SK-N-SH (cell line): ENCODE results near the gene WDR27.

Experiments used
- CHD2 ChIP-seq: fragments of 150-350 bp; IDR thresholded peaks from 2 replicates; pipeline ENCODE4 v1.6.1; 2018; ENCODE audit warnings: low read length; ENCODE audit not compliant: partially characterized antibody
- CTCF ChIP-seq: fragments of 200-600 bp; sonication (generic); IDR thresholded peaks from 2 replicates; pipeline ENCODE4 v1.6.1; 2017; ENCODE audit warnings: antibody characterized with exemption, mild to moderate bottlenecking, moderate library complexity
- ELF1 ChIP-seq: IDR thresholded peaks from 2 replicates; pipeline ENCODE4 v1.4.0; 2012
- EZH2phosphoT487 ChIP-seq: fragments of 200-600 bp; sonication (generic); IDR thresholded peaks from 2 replicates; pipeline ENCODE4 v1.6.1; 2017; ENCODE audit warnings: low read depth, mixed run types, mild to moderate bottlenecking, antibody characterized with exemption, moderate library complexity, borderline replicate concordance
- GABPA ChIP-seq: IDR thresholded peaks from 2 replicates; pipeline ENCODE4 v1.4.0; 2012; ENCODE audit warnings: low read depth, mild to moderate bottlenecking
- NRF1 ChIP-seq: IDR thresholded peaks from 2 replicates; pipeline ENCODE4 v1.6.1; 2012; ENCODE audit warnings: low read depth, mild to moderate bottlenecking, low read length
- RAD21 ChIP-seq: IDR thresholded peaks from 2 replicates; pipeline ENCODE4 v1.6.1; 2012; ENCODE audit warnings: mild to moderate bottlenecking, low read length
- RCOR1 ChIP-seq: fragments of 150-350 bp; IDR thresholded peaks from 2 replicates; pipeline ENCODE4 v1.6.1; 2017; ENCODE audit warnings: antibody characterized with exemption, low read length
- REST ChIP-seq: IDR thresholded peaks from 2 replicates; pipeline ENCODE4 v1.6.1; 2012; ENCODE audit warnings: mild to moderate bottlenecking, low read depth, low read length, moderate library complexity
- RFX5 ChIP-seq: IDR thresholded peaks from 2 replicates; pipeline ENCODE4 v1.6.1; 2012; ENCODE audit warnings: mild to moderate bottlenecking, improper control_type of control experiment, low read length
- SIN3A ChIP-seq: IDR thresholded peaks from 2 replicates; pipeline ENCODE4 v1.6.1; 2012; ENCODE audit warnings: low read depth, mild to moderate bottlenecking, low read length, moderate library complexity, borderline replicate concordance
- SMC3 ChIP-seq: IDR thresholded peaks from 2 replicates; pipeline ENCODE4 v1.6.1; 2012; ENCODE audit warnings: low read depth, low read length, improper control_type of control experiment
- TAF1 ChIP-seq: IDR thresholded peaks from 2 replicates; pipeline ENCODE4 v1.6.1; 2012; ENCODE audit warnings: low read depth, mild to moderate bottlenecking, low read length, moderate library complexity, borderline replicate concordance
- ZBTB33 ChIP-seq: IDR thresholded peaks from 2 replicates; pipeline ENCODE4 v1.4.0; 2012; ENCODE audit warnings: low read depth, borderline replicate concordance

GRCh38 chr6:169667716-169668115 lies 34.1 kb downstream of the WDR27 start:
- TF ChIP-seq NRF1 = no peak
- TF ChIP-seq CTCF = no peak
- no peak for TF ChIP-seq EZH2phosphoT487
- no peak for TF ChIP-seq GABPA
- TF ChIP-seq ELF1 = no peak
- no peak for TF ChIP-seq RFX5
- TF ChIP-seq CHD2 = no peak
- no peak for TF ChIP-seq SIN3A
- TF ChIP-seq TAF1 = no peak
- TF ChIP-seq RAD21 = no peak
- TF ChIP-seq SMC3 = no peak
- TF ChIP-seq RCOR1 = no peak
- no peak for TF ChIP-seq REST
- TF ChIP-seq ZBTB33 = no peak
